Measurements from ENCODE around the gene JMJD1C. TPM values are rescaled to one million over a fixed set of nuclear protein-coding genes. Genes with fewer than 3 reads are reported as not detected.

The JMJD1C gene
- total RNA-seq, 1 donor from 2014 or later, result 143 TPM

DNA sequence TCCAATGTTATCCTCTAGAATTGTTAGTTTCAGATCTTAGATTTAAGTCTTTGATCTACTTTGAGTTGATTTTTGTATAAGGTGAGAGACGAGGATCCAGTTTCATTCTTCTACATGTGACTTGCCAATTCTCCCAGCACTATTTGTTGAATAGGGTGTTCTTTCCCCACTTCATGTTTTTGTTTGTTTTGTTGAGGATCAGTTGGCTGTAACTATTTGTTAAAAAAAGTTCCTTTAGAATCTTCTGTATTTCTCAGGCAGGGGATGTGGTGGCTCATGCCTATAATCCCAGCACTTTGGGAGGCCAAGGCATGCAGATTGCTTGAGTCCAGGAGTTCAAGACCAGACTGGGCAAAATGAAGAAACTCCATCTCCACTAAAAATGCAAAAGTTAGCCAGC lies 151.8 kb downstream of the JMJD1C start:
- Histone ChIP-seq H4K20me1 (ENCODE audit: low read depth) (peaks cover 3% of the 10 kb centered on the region), H3K79me2 (ENCODE audit: low read depth) (peaks cover 77% of the 10 kb centered on the region), H3K9me3 (ENCODE audit: low read depth) (no peaks in the 10 kb centered on the region), H3K9ac (no peak overlapping the region), H2AFZ (replicated peaks) (no peak overlapping the region), H3F3A (ENCODE audit: low read depth) (peaks cover 5% of the 10 kb centered on the region), H3K4me3 (no peak overlapping the region), H3K4me2 (no peak overlapping the region), H3K27ac (no peak overlapping the region), H3K36me3 (no peaks in the 10 kb centered on the region), H3K27me3 (no peaks in the 10 kb centered on the region), H3K4me1 (no peaks in the 10 kb centered on the region)
- Mint-ChIP-seq H3K27me3 (ENCODE audit: insufficient read depth, low read depth) (peaks cover 2% of the 10 kb centered on the region), H3K36me3 (peaks cover 16% of the 10 kb centered on the region), H3K27ac (no peak overlapping the region), H3K9me3 (no peaks in the 10 kb centered on the region), H3K4me1 (peaks cover 3% of the 10 kb centered on the region), H3K4me3 (no peak overlapping the region)
- DNase-seq (ENCODE audit: low spot score), result no peak
- no peak for TF ChIP-seq EZH2phosphoT487 (IDR thresholded peaks at IDR 0.05)

DNA sequence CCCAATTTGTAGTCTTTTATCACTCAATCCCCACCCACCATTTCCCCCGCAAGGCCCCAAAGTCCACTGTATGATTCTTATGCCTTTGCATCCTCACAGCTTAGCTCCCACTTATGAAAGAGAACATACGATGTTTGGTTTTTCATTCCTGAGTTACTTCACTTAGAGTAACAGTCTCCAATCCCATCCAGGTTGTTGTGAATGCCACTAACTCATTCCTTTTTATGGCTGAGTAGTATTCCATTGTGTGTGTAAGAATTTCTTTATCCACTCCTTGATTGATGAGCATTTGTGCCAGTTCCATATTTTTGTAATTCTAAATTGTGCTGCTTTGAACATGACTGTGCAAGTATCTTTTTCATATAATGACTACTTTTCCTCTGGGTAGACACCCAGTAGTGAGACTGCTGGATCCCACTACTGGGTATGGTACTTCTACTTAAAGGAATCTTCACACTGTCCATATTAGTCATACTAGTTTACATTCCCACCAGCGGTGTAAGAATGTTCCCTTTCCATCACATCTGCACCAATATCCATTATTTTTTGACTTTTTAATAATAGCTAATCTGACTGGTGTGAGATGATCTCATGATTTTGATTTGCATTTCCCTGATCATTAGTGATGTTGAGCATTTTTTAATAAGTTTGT lies 152.6 kb downstream of the JMJD1C start:
- Histone ChIP-seq H3K79me2 (ENCODE audit: low read depth) (peaks cover 77% of the 10 kb centered on the region), H3K27ac (no peak overlapping the region), H2AFZ (replicated peaks) (no peak overlapping the region), H3K27me3 (no peaks in the 10 kb centered on the region), H3F3A (ENCODE audit: low read depth) (peaks cover 5% of the 10 kb centered on the region), H3K9ac (no peak overlapping the region), H3K9me3 (ENCODE audit: low read depth) (no peaks in the 10 kb centered on the region), H3K4me2 (no peak overlapping the region), H4K20me1 (ENCODE audit: low read depth) (peaks cover 3% of the 10 kb centered on the region), H3K4me3 (no peak overlapping the region), H3K4me1 (no peaks in the 10 kb centered on the region), H3K36me3 (no peaks in the 10 kb centered on the region)
- Mint-ChIP-seq H3K27ac (no peak overlapping the region), H3K4me3 (no peak overlapping the region), H3K4me1 (peaks cover 3% of the 10 kb centered on the region), H3K27me3 (ENCODE audit: insufficient read depth, low read depth) (peaks cover 2% of the 10 kb centered on the region), H3K9me3 (no peaks in the 10 kb centered on the region), H3K36me3 (peaks cover 13% of the 10 kb centered on the region)
- DNase-seq (ENCODE audit: low spot score), result no peak
- TF ChIP-seq EZH2phosphoT487 (IDR thresholded peaks at IDR 0.05), result no peak
- TF ChIP-seq EZH2 (IDR thresholded peaks at IDR 0.05), result no peak
- TF ChIP-seq, protein P1, sequence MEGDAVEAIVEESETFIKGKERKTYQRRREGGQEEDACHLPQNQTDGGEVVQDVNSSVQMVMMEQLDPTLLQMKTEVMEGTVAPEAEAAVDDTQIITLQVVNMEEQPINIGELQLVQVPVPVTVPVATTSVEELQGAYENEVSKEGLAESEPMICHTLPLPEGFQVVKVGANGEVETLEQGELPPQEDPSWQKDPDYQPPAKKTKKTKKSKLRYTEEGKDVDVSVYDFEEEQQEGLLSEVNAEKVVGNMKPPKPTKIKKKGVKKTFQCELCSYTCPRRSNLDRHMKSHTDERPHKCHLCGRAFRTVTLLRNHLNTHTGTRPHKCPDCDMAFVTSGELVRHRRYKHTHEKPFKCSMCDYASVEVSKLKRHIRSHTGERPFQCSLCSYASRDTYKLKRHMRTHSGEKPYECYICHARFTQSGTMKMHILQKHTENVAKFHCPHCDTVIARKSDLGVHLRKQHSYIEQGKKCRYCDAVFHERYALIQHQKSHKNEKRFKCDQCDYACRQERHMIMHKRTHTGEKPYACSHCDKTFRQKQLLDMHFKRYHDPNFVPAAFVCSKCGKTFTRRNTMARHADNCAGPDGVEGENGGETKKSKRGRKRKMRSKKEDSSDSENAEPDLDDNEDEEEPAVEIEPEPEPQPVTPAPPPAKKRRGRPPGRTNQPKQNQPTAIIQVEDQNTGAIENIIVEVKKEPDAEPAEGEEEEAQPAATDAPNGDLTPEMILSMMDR (IDR thresholded peaks at IDR 0.05), result no peak

DNA sequence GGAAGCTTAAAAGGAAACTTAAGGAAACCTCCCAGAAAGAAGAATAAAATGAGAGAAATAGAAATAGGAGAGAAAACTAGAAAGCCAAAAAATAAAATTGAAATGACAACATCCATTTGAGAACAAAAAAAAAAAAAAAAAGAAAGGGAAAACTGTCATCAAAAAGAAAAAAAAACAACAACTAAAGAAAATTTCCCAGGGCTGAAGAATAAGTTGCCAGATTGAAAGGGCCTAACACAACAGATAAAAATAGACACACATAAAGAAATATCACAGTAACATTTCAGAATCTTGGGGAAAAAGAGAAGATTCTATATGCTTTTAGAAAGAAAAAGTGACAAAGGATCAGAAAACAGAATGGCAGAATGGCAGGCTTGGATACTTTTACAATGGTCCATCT lies 157.1 kb downstream of the JMJD1C start:
- Histone ChIP-seq H4K20me1 (ENCODE audit: low read depth) (no peaks in the 10 kb centered on the region), H2AFZ (replicated peaks) (no peak overlapping the region), H3K79me2 (ENCODE audit: low read depth) (peaks cover 71% of the 10 kb centered on the region), H3K9me3 (ENCODE audit: low read depth) (no peaks in the 10 kb centered on the region), H3K9ac (no peak overlapping the region), H3K36me3 (no peaks in the 10 kb centered on the region), H3K27ac (no peak overlapping the region), H3F3A (ENCODE audit: low read depth) (peaks cover 5% of the 10 kb centered on the region), H3K27me3 (no peaks in the 10 kb centered on the region), H3K4me2 (no peak overlapping the region), H3K4me3 (no peak overlapping the region), H3K4me1 (no peaks in the 10 kb centered on the region)
- Mint-ChIP-seq H3K36me3 (peaks cover 3% of the 10 kb centered on the region), H3K27ac (no peak overlapping the region), H3K4me1 (no peaks in the 10 kb centered on the region), H3K27me3 (ENCODE audit: insufficient read depth, low read depth) (peaks cover 2% of the 10 kb centered on the region), H3K9me3 (no peaks in the 10 kb centered on the region), H3K4me3 (no peak overlapping the region)
- TF ChIP-seq EZH2phosphoT487 (IDR thresholded peaks at IDR 0.05) (no peak), EZH2 (IDR thresholded peaks at IDR 0.05) (no peak)
- TF ChIP-seq, protein P1 (IDR thresholded peaks at IDR 0.05), result no peak
- DNase-seq (ENCODE audit: low spot score), result no peak

DNA sequence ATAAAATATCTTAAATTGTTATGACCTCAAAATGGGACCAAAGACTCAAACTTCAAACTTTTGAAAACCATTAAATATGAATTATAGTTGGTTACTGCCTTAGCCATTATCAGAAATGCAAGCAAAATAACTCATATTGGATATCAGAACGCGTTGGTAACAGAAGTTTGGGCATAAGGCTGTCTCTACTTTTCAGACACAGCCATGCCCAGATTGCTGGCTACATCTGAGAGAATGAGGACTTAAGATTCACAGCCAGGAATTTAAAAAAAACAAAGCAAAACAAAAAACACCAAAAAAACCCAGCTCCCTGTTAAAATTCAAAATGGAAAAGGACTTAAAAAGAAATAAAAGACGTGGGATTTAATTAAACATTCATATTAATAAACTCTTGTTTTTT lies 161.6 kb downstream of the JMJD1C start:
- DNase-seq (ENCODE audit: low spot score), result no peak
- Histone ChIP-seq H3K27me3 (no peaks in the 10 kb centered on the region), H3K79me2 (ENCODE audit: low read depth) (peaks cover 69% of the 10 kb centered on the region), H3K4me2 (no peak overlapping the region), H3K4me1 (no peaks in the 10 kb centered on the region), H3F3A (ENCODE audit: low read depth) (no peaks in the 10 kb centered on the region), H3K4me3 (no peak overlapping the region), H3K9ac (no peak overlapping the region), H3K9me3 (ENCODE audit: low read depth) (no peaks in the 10 kb centered on the region), H2AFZ (replicated peaks) (no peak overlapping the region), H3K36me3 (no peaks in the 10 kb centered on the region), H4K20me1 (ENCODE audit: low read depth) (peaks cover 24% of the 10 kb centered on the region), H3K27ac (no peak overlapping the region)
- H3K36me3 Mint-ChIP-seq, result peaks cover 5% of the 10 kb centered on the region
- no peak overlapping the region for H3K27ac Mint-ChIP-seq
- H3K4me1 Mint-ChIP-seq, result peaks cover 14% of the 10 kb centered on the region
- no peaks in the 10 kb centered on the region for H3K9me3 Mint-ChIP-seq
- H3K4me3 Mint-ChIP-seq, result no peak overlapping the region
- peaks cover 4% of the 10 kb centered on the region for H3K27me3 Mint-ChIP-seq (ENCODE audit: insufficient read depth, low read depth)
- TF ChIP-seq EZH2phosphoT487 (IDR thresholded peaks at IDR 0.05) (no peak), EZH2 (IDR thresholded peaks at IDR 0.05) (no peak)
- TF ChIP-seq, protein P1 (IDR thresholded peaks at IDR 0.05), result no peak
